H1 (cell line): Measurements from ENCODE around the gene CCDC92B. TPM values are rescaled to one million over a fixed set of nuclear protein-coding genes. Genes with fewer than 3 reads are reported as not detected.
A peak's percentile ranks its signal among the peaks of the same experiment; 100 is the strongest.
"Not testable (repeated sequence)": the region's sequence is repeated elsewhere in the genome, so short reads cannot be mapped to it uniquely, and the experiment has no call there.

Source experiments
- CTCF ChIA-PET: fragments of 300-600 bp; sonication (Branson Sonifier 250); formaldehyde crosslinking; loops from one replicate; lab custom pipeline; 2021; ENCODE audit not compliant: partially characterized antibody; lab: Charles Lee
- POLR2A ChIA-PET: fragments of 300-600 bp; sonication (Branson Sonifier 250); formaldehyde crosslinking; loops from one replicate; lab custom pipeline; 2021; ENCODE audit warnings: inconsistent platforms; ENCODE audit not compliant: partially characterized antibody; lab: Charles Lee
- DNase-seq, 2 experiments: peaks; one replicate each; pipeline versions ENCODE4 v3.0.0 to v3.0.0-alpha.2; 2010 to 2022; ENCODE audit warnings: low spot score in 2 of 2, low read depth in 1 of 2, mixed read lengths in 1 of 2
- FAIRE-seq: peaks from 2 replicates; lab custom pipeline; 2011; peaks lifted over from hg19 to GRCh38; lab: Jason Lieb, UNC
- H2AFZ ChIP-seq: 2 replicates; pipeline ENCODE4 v1.8.1; 2012; ENCODE audit warnings: low read length, inconsistent platforms
- H2AK5ac ChIP-seq: 2 replicates; pipeline ENCODE4 v1.6.1; 2013; ENCODE audit warnings: low read depth, low read length
- H2BK120ac ChIP-seq: replicated peaks from 2 replicates; pipeline ENCODE3; 2013; ENCODE audit warnings: low read depth, low read length, inconsistent platforms
- H2BK12ac ChIP-seq: 2 replicates; pipeline ENCODE4 v1.6.1; 2013; ENCODE audit warnings: low read depth, low read length
- H2BK15ac ChIP-seq: 2 replicates; pipeline ENCODE4 v1.6.1; 2013; ENCODE audit warnings: low read length
- H2BK20ac ChIP-seq: 2 replicates; pipeline ENCODE4 v1.6.1; 2013; ENCODE audit warnings: low read length
- H2BK5ac ChIP-seq: 2 replicates; pipeline ENCODE4 v1.6.1; 2013; ENCODE audit warnings: low read depth, low read length
- H3K14ac ChIP-seq: 2 replicates; pipeline ENCODE4 v1.6.1; 2013; ENCODE audit warnings: inconsistent platforms; ENCODE audit not compliant: insufficient read length
- H3K18ac ChIP-seq: 2 replicates; pipeline ENCODE4 v1.6.1; 2013; ENCODE audit warnings: low read length; ENCODE audit errors: extremely low read depth
- H3K23ac ChIP-seq: 2 replicates; pipeline ENCODE4 v1.6.1; 2013; ENCODE audit warnings: inconsistent platforms; ENCODE audit not compliant: insufficient read length
- H3K23me2 ChIP-seq: 2 replicates; pipeline ENCODE4 v1.6.1; 2013; ENCODE audit warnings: low read depth, low read length
- H3K27ac ChIP-seq: 2 replicates; pipeline ENCODE4 v1.6.1; 2011; ENCODE audit warnings: low read depth, low read length, inconsistent platforms
- H3K27me3 ChIP-seq, 4 experiments: replicated peaks in 1 of 4; 1 replicate in 1 of 4; 2 replicates in 3 of 4; pipeline versions ENCODE4 v1.6.1 to v1.8.1; 2011 to 2013; ENCODE audit warnings: low read length in 3 of 4, mild to moderate bottlenecking in 3 of 4, inconsistent platforms in 2 of 4, mixed read lengths in 2 of 4, moderate library complexity in 1 of 4; ENCODE audit not compliant: control insufficient read depth in 3 of 4, insufficient read depth in 3 of 4; ENCODE audit errors: extremely low read depth in 1 of 4
- H3K36me3 ChIP-seq, 4 experiments: 2 replicates each; pipeline versions ENCODE4 v1.6.1 to v1.8.1; 2011 to 2013; ENCODE audit warnings: mild to moderate bottlenecking in 4 of 4, low read length in 3 of 4, moderate library complexity in 2 of 4, control low read depth in 1 of 4, inconsistent platforms in 1 of 4; ENCODE audit not compliant: insufficient read depth in 4 of 4, control insufficient read depth in 2 of 4
- H3K4ac ChIP-seq: replicated peaks from 2 replicates; pipeline ENCODE3; 2013; ENCODE audit warnings: low read length, low read depth, mixed read lengths, inconsistent platforms; ENCODE audit not compliant: insufficient read length
- H3K4me1 ChIP-seq, 4 experiments: replicated peaks in 1 of 4; 1 replicate in 1 of 4; 2 replicates in 3 of 4; pipeline versions ENCODE4 v1.6.1 to v1.8.1; 2011 to 2013; ENCODE audit warnings: low read length in 3 of 4, inconsistent platforms in 2 of 4, mixed read lengths in 1 of 4; ENCODE audit not compliant: insufficient read depth in 4 of 4, control insufficient read depth in 3 of 4
- H3K4me2 ChIP-seq, 2 experiments: 2 replicates each; pipeline versions ENCODE4 v1.6.1 to v1.8.1; 2011 to 2013; ENCODE audit warnings: low read depth in 2 of 2, low read length in 2 of 2, control low read depth in 1 of 2, inconsistent platforms in 1 of 2, mild to moderate bottlenecking in 1 of 2; ENCODE audit not compliant: insufficient read depth in 1 of 2
- H3K4me3 ChIP-seq, 4 experiments: fragments of 200-600, 300-600 bp in 1 of 4; sonication (generic), shearing (Covaris generic), sonication (Bioruptor Twin) in 1 of 4; 2 replicates each; pipeline versions ENCODE4 v1.5.1 to v1.8.1; 2011 to 2016; ENCODE audit warnings: low read length in 4 of 4, low read depth in 3 of 4, control low read depth in 2 of 4, inconsistent platforms in 2 of 4, mild to moderate bottlenecking in 2 of 4, mixed read lengths in 1 of 4, moderate library complexity in 1 of 4; ENCODE audit not compliant: insufficient read depth in 2 of 4; ENCODE audit errors: extremely low read depth in 1 of 4
- H3K56ac ChIP-seq: replicated peaks from 2 replicates; pipeline ENCODE3; 2013; ENCODE audit warnings: low read depth, mild to moderate bottlenecking, mixed read lengths, low read length, inconsistent platforms; ENCODE audit not compliant: insufficient read length
- H3K79me1 ChIP-seq: 2 replicates; pipeline ENCODE4 v1.6.1; 2013; ENCODE audit warnings: low read depth, low read length, control low read depth
- H3K79me2 ChIP-seq, 2 experiments: 2 replicates each; pipeline versions ENCODE4 v1.6.1 to v1.8.1; 2012 to 2013; ENCODE audit warnings: low read length in 2 of 2, mild to moderate bottlenecking in 2 of 2, inconsistent platforms in 1 of 2; ENCODE audit not compliant: insufficient read depth in 2 of 2, control insufficient read depth in 1 of 2
- H3K9ac ChIP-seq, 4 experiments: replicated peaks in 1 of 4; 1 replicate in 1 of 4; 2 replicates in 3 of 4; pipeline versions ENCODE4 v1.6.1 to v1.8.1; 2011 to 2013; ENCODE audit warnings: low read depth in 3 of 4, low read length in 3 of 4, control low read depth in 2 of 4, mild to moderate bottlenecking in 2 of 4, moderate library complexity in 2 of 4, inconsistent platforms in 1 of 4; ENCODE audit errors: extremely low read depth in 1 of 4
- H3K9me3 ChIP-seq, 2 experiments: 2 replicates each; pipeline versions ENCODE4 v1.6.1 to v1.8.1; 2012 to 2013; ENCODE audit warnings: mild to moderate bottlenecking in 2 of 2, moderate library complexity in 2 of 2, control low read depth in 1 of 2, inconsistent platforms in 1 of 2, low read depth in 1 of 2, low read length in 1 of 2, mixed read lengths in 1 of 2; ENCODE audit not compliant: insufficient read depth in 2 of 2
- H4K20me1 ChIP-seq, 2 experiments: replicated peaks in 1 of 2; 2 replicates each; pipeline versions ENCODE3 to v1.8.1; 2011 to 2013; ENCODE audit warnings: inconsistent platforms in 2 of 2, low read length in 2 of 2, mild to moderate bottlenecking in 1 of 2; ENCODE audit not compliant: insufficient read depth in 2 of 2, control insufficient read depth in 1 of 2
- H4K5ac ChIP-seq: 2 replicates; pipeline ENCODE4 v1.6.1; 2013; ENCODE audit warnings: low read length, low read depth, mixed read lengths, inconsistent platforms; ENCODE audit not compliant: insufficient read length
- H4K8ac ChIP-seq: 2 replicates; pipeline ENCODE4 v1.8.0; 2013; ENCODE audit warnings: mild to moderate bottlenecking, moderate library complexity, low read length, inconsistent platforms; ENCODE audit not compliant: insufficient read depth; ENCODE audit errors: extremely low read depth
- H4K91ac ChIP-seq: replicated peaks from 2 replicates; pipeline ENCODE3; 2013; ENCODE audit warnings: low read length, mixed read lengths, inconsistent platforms; ENCODE audit not compliant: insufficient read length
- ATF2 ChIP-seq: IDR thresholded peaks from 2 replicates; pipeline ENCODE4 v1.6.1; 2012; ENCODE audit warnings: low read length, inconsistent platforms
- SUZ12 ChIP-seq: fragments of 200-600 bp; sonication (generic); IDR thresholded peaks from 2 replicates; pipeline ENCODE4 v1.6.1; 2012; ENCODE audit warnings: mild to moderate bottlenecking, inconsistent platforms, low read length, moderate library complexity, mixed read lengths
- WGBS, 2 experiments: shearing (Covaris generic) in 1 of 2; methylation state at CpG; one replicate each; pipeline versions ENCODE4 v1.1.6 to v1.1.7; 2013 to 2015; ENCODE audit warnings: low lambda C conversion rate in 2 of 2, mixed read lengths in 2 of 2, inconsistent platforms in 1 of 2, low coverage in 1 of 2, missing lambda C conversion rate in 1 of 2; ENCODE audit not compliant: insufficient replicate concordance in 2 of 2, insufficient coverage in 1 of 2, insufficient read length in 1 of 2; ENCODE audit errors: extremely low coverage in 1 of 2, missing lambda C conversion rate in 1 of 2; 5-methylcytosine and 5-hydroxymethylcytosine counted together
- polyA plus RNA-seq, 7 experiments: library from polyadenylated mRNA; depleted of rRNA in 3 of 7; stranded (reverse) in 5 of 7; unstranded in 2 of 7; fragments of >200 nt in 5 of 7; fragments of 200-250 nt in 2 of 7; gene quantifications; 1 replicate in 5 of 7; 2 replicates in 1 of 7; 4 replicates in 1 of 7; pipeline versions ENCODE4 v1.2.1 to v1.2.3, GENCODE V29; 2011 to 2013; ENCODE audit warnings: missing spikeins in 2 of 7, mixed read lengths in 2 of 7
- total RNA-seq: library from RNA; stranded (reverse); fragmentation: NEBNext Ultra II Directional; extraction: Animal tissue kit (Norgen Biotek cat#: 25700); gene quantifications from 2 replicates; pipeline ENCODE4 v1.2.1, GENCODE V29; 2021

CCDC92B gene
- total and polyA plus RNA-seq, 2 of the 8 experiments (the other 6 are each of a cell fraction or from before 2014, with no cell fraction given), result 5.5 to 12.1 TPM

- TF ChIP-seq SUZ12 (no peak), ATF2 (no peak)
- TF ChIP-seq, all 59 proteins: peak for 0
Observed at GRCh38 chr17:2680961-2681360, 68.5 kb downstream of the CCDC92B start (continued).

- H3K23me2 ChIP-seq, H3K27ac ChIP-seq, H2AFZ ChIP-seq, H4K91ac ChIP-seq, H3K79me1 ChIP-seq, H3K9ac ChIP-seq, H2BK5ac ChIP-seq, H2BK15ac ChIP-seq, H3K23ac ChIP-seq, DNase-seq, H3K4me1 ChIP-seq, FAIRE-seq, H2AK5ac ChIP-seq, H2BK120ac ChIP-seq, H2BK20ac ChIP-seq, H3K79me2 ChIP-seq, H3K4ac ChIP-seq, H3K18ac ChIP-seq, H3K4me2 ChIP-seq, POLR2A ChIA-PET, H3K27me3 ChIP-seq, H3K4me3 ChIP-seq, H4K5ac ChIP-seq, H3K9me3 ChIP-seq, H2BK12ac ChIP-seq, H3K14ac ChIP-seq, H4K8ac ChIP-seq, H4K20me1 ChIP-seq: not testable (repeated sequence)
- CTCF ChIA-PET, result interaction anchor here (0.6 to 1.2 kb wide), 3 partner anchors 14 to 549 kb away, joined by 3 to 4 read pairs (median 4); no protein-coding TSS in a partner anchor
- Histone ChIP-seq H3K36me3 (peaks cover 9 to 50% (median 27%) of the 10 kb centered on the region in 4 experiments), H3K56ac (peak overlapping the region; percentile 95)
- WGBS, 2 experiments, result 100% methylated on average over 1 of the region's 1 CpG; no CpG with 5 or more reads in 1 of the 2 experiments
Observed at GRCh38 chr17:2679247-2679646, 70.2 kb downstream of the CCDC92B start.
